Measurements from ENCODE around the gene SPATA19.

Gene SPATA19

GRCh38 chr11:133840479-133840941, 4.8 kb downstream of the SPATA19 start:
- Histone ChIP-seq H3K4me1 (ENCODE audit: control insufficient read depth, insufficient read depth, low read depth, low read length) (no peaks in the 10 kb centered on the region), H3K23ac (ENCODE audit: low read length in 2 of 2) (no peak overlapping the region), H3K4me2 (ENCODE audit: low read length, poor library complexity, severe bottlenecking) (no peak overlapping the region), H3K9ac (ENCODE audit: low read length) (no peak overlapping the region), H2BK5ac (ENCODE audit: low read depth, low read length, poor library complexity, severe bottlenecking) (no peak overlapping the region), H3K4me3 (ENCODE audit: insufficient read depth in 1 of 2, low read depth in 1 of 2, low read length in 2 of 2) (no peak overlapping the region), H4K91ac (ENCODE audit: low read length) (no peak overlapping the region), H3K79me1 (replicated peaks; ENCODE audit: low read length, poor library complexity, severe bottlenecking) (no peaks in the 10 kb centered on the region), H3K14ac (ENCODE audit: low read length in 2 of 2) (no peak overlapping the region), H3K4ac (ENCODE audit: low read depth in 1 of 2, low read length in 2 of 2) (no peak overlapping the region), H2AFZ (ENCODE audit: low read depth, low read length) (no peak overlapping the region), H2BK120ac (ENCODE audit: low read depth, low read length) (no peak overlapping the region), H4K8ac (ENCODE audit: low read length) (no peak overlapping the region), H2AK5ac (ENCODE audit: low read length, severe bottlenecking) (no peak overlapping the region), H3K9me3 (ENCODE audit: control insufficient read depth, low read length) (peaks cover 5% of the 10 kb centered on the region), H2BK15ac (ENCODE audit: low read depth, poor library complexity, severe bottlenecking) (no peak overlapping the region), H3K18ac (ENCODE audit: low read depth in 1 of 2, low read length in 2 of 2) (no peak overlapping the region), H3K27me3 (ENCODE audit: control insufficient read depth in 1 of 2, insufficient read depth in 1 of 2, low read length in 2 of 2) (peaks cover 0 to 5% of the 10 kb centered on the region in 2 experiments), H3K27ac (ENCODE audit: low read length, poor library complexity, severe bottlenecking) (no peak overlapping the region), H2BK12ac (ENCODE audit: low read length in 2 of 2) (no peak overlapping the region), H3K36me3 (ENCODE audit: control insufficient read depth in 1 of 2, insufficient read depth in 2 of 2, low read depth in 1 of 2, low read length in 2 of 2) (no peaks in the 10 kb centered on the region)
- WGBS: 83% methylated on average over 7 of the region's 7 CpGs
- DNase-seq: no peak

GRCh38 chr11:133835593-133836548, 9.4 kb downstream of the SPATA19 start:
- no peak overlapping the region for H2BK15ac ChIP-seq (ENCODE audit: low read depth, poor library complexity, severe bottlenecking)
- H3K4me2 ChIP-seq (ENCODE audit: low read length, poor library complexity, severe bottlenecking): no peak overlapping the region
- 69% methylated on average over 11 of the region's 12 CpGs for WGBS
- H3K14ac ChIP-seq (ENCODE audit: low read length in 2 of 2): no peak overlapping the region
- no peak overlapping the region for H2AFZ ChIP-seq (ENCODE audit: low read depth, low read length)
- no peak overlapping the region for H4K91ac ChIP-seq (ENCODE audit: low read length)
- no peak overlapping the region for H3K27ac ChIP-seq (ENCODE audit: low read length, poor library complexity, severe bottlenecking)
- no peaks in the 10 kb centered on the region for H3K79me1 ChIP-seq (replicated peaks; ENCODE audit: low read length, poor library complexity, severe bottlenecking)
- no peak overlapping the region for H2BK5ac ChIP-seq (ENCODE audit: low read depth, low read length, poor library complexity, severe bottlenecking)
- no peak overlapping the region for H3K4me3 ChIP-seq (ENCODE audit: insufficient read depth in 1 of 2, low read depth in 1 of 2, low read length in 2 of 2)
- H2BK12ac ChIP-seq (ENCODE audit: low read length in 2 of 2): no peak overlapping the region
- no peak for DNase-seq
- H3K27me3 ChIP-seq (ENCODE audit: control insufficient read depth in 1 of 2, insufficient read depth in 1 of 2, low read length in 2 of 2): peaks cover 0 to 11% of the 10 kb centered on the region in 2 experiments
- H4K8ac ChIP-seq (ENCODE audit: low read length): no peak overlapping the region
- H3K36me3 ChIP-seq (ENCODE audit: control insufficient read depth in 1 of 2, insufficient read depth in 2 of 2, low read depth in 1 of 2, low read length in 2 of 2): no peaks in the 10 kb centered on the region
- no peak overlapping the region for H2BK120ac ChIP-seq (ENCODE audit: low read depth, low read length)
- no peak overlapping the region for H3K23ac ChIP-seq (ENCODE audit: low read length in 2 of 2)
- peaks cover 5% of the 10 kb centered on the region for H3K9me3 ChIP-seq (ENCODE audit: control insufficient read depth, low read length)
- H3K9ac ChIP-seq (ENCODE audit: low read length): no peak overlapping the region
- H3K18ac ChIP-seq (ENCODE audit: low read depth in 1 of 2, low read length in 2 of 2): no peak overlapping the region
- H3K4me1 ChIP-seq (ENCODE audit: control insufficient read depth, insufficient read depth, low read depth, low read length): no peaks in the 10 kb centered on the region
- no peak overlapping the region for H2AK5ac ChIP-seq (ENCODE audit: low read length, severe bottlenecking)
- no peak overlapping the region for H3K4ac ChIP-seq (ENCODE audit: low read depth in 1 of 2, low read length in 2 of 2)

GRCh38 chr11:133834682-133835592, 10.4 kb downstream of the SPATA19 start:
- Histone ChIP-seq H3K9me3 (ENCODE audit: control insufficient read depth, low read length) (peaks cover 5% of the 10 kb centered on the region), H3K9ac (ENCODE audit: low read length) (no peak overlapping the region), H3K14ac (ENCODE audit: low read length in 2 of 2) (no peak overlapping the region), H3K27ac (ENCODE audit: low read length, poor library complexity, severe bottlenecking) (no peak overlapping the region), H3K79me1 (replicated peaks; ENCODE audit: low read length, poor library complexity, severe bottlenecking) (no peaks in the 10 kb centered on the region), H3K4me3 (ENCODE audit: insufficient read depth in 1 of 2, low read depth in 1 of 2, low read length in 2 of 2) (no peak overlapping the region), H3K4me1 (ENCODE audit: control insufficient read depth, insufficient read depth, low read depth, low read length) (no peaks in the 10 kb centered on the region), H3K23ac (ENCODE audit: low read length in 2 of 2) (no peak overlapping the region), H2AK5ac (ENCODE audit: low read length, severe bottlenecking) (no peak overlapping the region), H2BK12ac (ENCODE audit: low read length in 2 of 2) (no peak overlapping the region), H3K18ac (ENCODE audit: low read depth in 1 of 2, low read length in 2 of 2) (no peak overlapping the region), H2BK5ac (ENCODE audit: low read depth, low read length, poor library complexity, severe bottlenecking) (no peak overlapping the region), H2BK15ac (ENCODE audit: low read depth, poor library complexity, severe bottlenecking) (no peak overlapping the region), H4K91ac (ENCODE audit: low read length) (no peak overlapping the region), H2AFZ (ENCODE audit: low read depth, low read length) (no peak overlapping the region), H3K36me3 (ENCODE audit: control insufficient read depth in 1 of 2, insufficient read depth in 2 of 2, low read depth in 1 of 2, low read length in 2 of 2) (no peaks in the 10 kb centered on the region), H2BK120ac (ENCODE audit: low read depth, low read length) (no peak overlapping the region), H3K27me3 (ENCODE audit: control insufficient read depth in 1 of 2, insufficient read depth in 1 of 2, low read length in 2 of 2) (peaks cover 0 to 11% of the 10 kb centered on the region in 2 experiments), H3K4me2 (ENCODE audit: low read length, poor library complexity, severe bottlenecking) (no peak overlapping the region), H3K4ac (ENCODE audit: low read depth in 1 of 2, low read length in 2 of 2) (no peak overlapping the region), H4K8ac (ENCODE audit: low read length) (no peak overlapping the region)
- peak; percentile 8 for DNase-seq
- 42% methylated on average over 11 of the region's 11 CpGs for WGBS

All from mesenchymal stem cell (in vitro differentiated cells and primary cell).